ENCODE results near the gene HSFX1.
"Not testable (repeated sequence)": the region's sequence is repeated elsewhere in the genome, so short reads cannot be mapped to it uniquely, and the experiment has no call there.

The HSFX1 gene

GRCh38 chrX:149795531-149795930, 21.7 kb downstream of the HSFX1 start:
- not testable (repeated sequence) for H3K9me3 ChIP-seq (ENCODE audit: severe bottlenecking); H3K4me3 ChIP-seq (ENCODE audit: severe bottlenecking); H3K27ac ChIP-seq (ENCODE audit: poor library complexity, severe bottlenecking); H3K36me3 ChIP-seq (ENCODE audit: low read depth); H3K27me3 ChIP-seq (ENCODE audit: insufficient read depth, poor library complexity, severe bottlenecking); DNase-seq (ENCODE audit: low spot score); H3K4me1 ChIP-seq (ENCODE audit: insufficient read depth, poor library complexity, severe bottlenecking)
- ATAC-seq (ENCODE audit: low read depth): peak; percentile 41; the same call in 2 of the 3 replicates

DNA sequence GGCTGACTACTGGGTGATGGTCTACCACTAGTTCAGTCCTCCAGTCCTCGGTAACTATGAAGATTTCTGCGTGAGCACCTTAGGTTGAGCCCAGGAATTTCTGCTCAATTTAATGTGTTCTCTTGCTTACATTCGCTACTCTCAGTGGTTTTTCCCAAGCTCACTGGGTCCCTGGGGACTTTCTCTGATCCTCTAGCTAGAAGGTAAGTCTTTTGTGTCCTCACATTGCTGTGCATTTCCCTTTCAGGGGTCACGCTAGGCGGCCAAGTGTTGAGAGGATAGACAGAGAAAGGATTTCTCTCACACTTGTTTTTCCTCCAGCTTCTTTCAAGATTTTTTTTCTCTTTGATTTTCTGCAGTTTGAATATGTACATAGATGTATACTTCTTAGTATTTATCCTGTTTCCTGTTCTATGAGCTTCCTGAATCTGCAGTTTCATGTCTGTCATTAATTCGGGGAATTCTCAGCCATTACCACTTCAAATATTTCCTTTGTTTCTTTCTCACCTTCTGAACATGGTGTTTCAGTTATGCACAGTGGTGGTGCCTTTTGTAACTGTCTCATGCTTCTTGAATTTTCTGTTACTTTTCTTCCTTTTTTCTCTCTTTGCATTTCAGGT, 25.3 kb downstream of the HSFX1 start:
- no peak for ATAC-seq (ENCODE audit: low read depth)
- TF ChIP-seq, protein P1, sequence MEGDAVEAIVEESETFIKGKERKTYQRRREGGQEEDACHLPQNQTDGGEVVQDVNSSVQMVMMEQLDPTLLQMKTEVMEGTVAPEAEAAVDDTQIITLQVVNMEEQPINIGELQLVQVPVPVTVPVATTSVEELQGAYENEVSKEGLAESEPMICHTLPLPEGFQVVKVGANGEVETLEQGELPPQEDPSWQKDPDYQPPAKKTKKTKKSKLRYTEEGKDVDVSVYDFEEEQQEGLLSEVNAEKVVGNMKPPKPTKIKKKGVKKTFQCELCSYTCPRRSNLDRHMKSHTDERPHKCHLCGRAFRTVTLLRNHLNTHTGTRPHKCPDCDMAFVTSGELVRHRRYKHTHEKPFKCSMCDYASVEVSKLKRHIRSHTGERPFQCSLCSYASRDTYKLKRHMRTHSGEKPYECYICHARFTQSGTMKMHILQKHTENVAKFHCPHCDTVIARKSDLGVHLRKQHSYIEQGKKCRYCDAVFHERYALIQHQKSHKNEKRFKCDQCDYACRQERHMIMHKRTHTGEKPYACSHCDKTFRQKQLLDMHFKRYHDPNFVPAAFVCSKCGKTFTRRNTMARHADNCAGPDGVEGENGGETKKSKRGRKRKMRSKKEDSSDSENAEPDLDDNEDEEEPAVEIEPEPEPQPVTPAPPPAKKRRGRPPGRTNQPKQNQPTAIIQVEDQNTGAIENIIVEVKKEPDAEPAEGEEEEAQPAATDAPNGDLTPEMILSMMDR (IDR thresholded peaks at IDR 0.05; ENCODE audit: poor library complexity, severe bottlenecking): no peak
- Histone ChIP-seq H3K27me3 (ENCODE audit: insufficient read depth, poor library complexity, severe bottlenecking) (no peaks in the 10 kb centered on the region), H3K27ac (ENCODE audit: poor library complexity, severe bottlenecking) (no peak overlapping the region), H3K9me3 (ENCODE audit: severe bottlenecking) (no peaks in the 10 kb centered on the region), H3K4me1 (ENCODE audit: insufficient read depth, poor library complexity, severe bottlenecking) (no peaks in the 10 kb centered on the region), H3K36me3 (ENCODE audit: low read depth) (no peaks in the 10 kb centered on the region), H3K4me3 (ENCODE audit: severe bottlenecking) (no peak overlapping the region)
- no peak for DNase-seq (ENCODE audit: low spot score)

DNA sequence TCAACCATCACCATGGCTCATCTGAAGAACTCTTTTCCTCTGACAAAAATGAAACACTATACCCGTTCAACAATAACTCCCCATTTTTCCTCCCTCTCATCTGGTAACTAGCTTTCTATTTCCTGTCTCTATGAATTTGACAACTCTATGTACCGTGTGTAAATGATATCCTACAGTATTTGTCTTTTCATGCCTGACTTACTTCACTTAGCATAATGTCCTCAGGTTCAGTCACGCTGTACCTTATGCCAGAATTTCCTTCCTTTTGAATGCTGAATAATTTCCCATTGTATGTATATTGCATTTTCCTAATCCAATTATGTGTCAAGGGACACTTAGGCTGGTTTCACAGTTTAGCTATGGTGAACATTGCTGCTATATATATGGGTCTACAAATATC, 26.1 kb downstream of the HSFX1 start:
- Histone ChIP-seq H3K4me3 (ENCODE audit: severe bottlenecking) (no peak overlapping the region), H3K27ac (ENCODE audit: poor library complexity, severe bottlenecking) (no peak overlapping the region), H3K27me3 (ENCODE audit: insufficient read depth, poor library complexity, severe bottlenecking) (no peaks in the 10 kb centered on the region), H3K4me1 (ENCODE audit: insufficient read depth, poor library complexity, severe bottlenecking) (no peaks in the 10 kb centered on the region), H3K36me3 (ENCODE audit: low read depth) (no peaks in the 10 kb centered on the region), H3K9me3 (ENCODE audit: severe bottlenecking) (no peaks in the 10 kb centered on the region)
- DNase-seq (ENCODE audit: low spot score): no peak
- TF ChIP-seq, protein P1 (IDR thresholded peaks at IDR 0.05; ENCODE audit: poor library complexity, severe bottlenecking): no peak
- ATAC-seq (ENCODE audit: low read depth): no peak

- DNase-seq (ENCODE audit: low spot score) (no peak), ATAC-seq (ENCODE audit: low read depth) (no peak)
- Histone ChIP-seq H3K27ac (ENCODE audit: poor library complexity, severe bottlenecking) (no peak overlapping the region), H3K4me1 (ENCODE audit: insufficient read depth, poor library complexity, severe bottlenecking) (no peaks in the 10 kb centered on the region), H3K27me3 (ENCODE audit: insufficient read depth, poor library complexity, severe bottlenecking) (no peaks in the 10 kb centered on the region), H3K9me3 (ENCODE audit: severe bottlenecking) (no peaks in the 10 kb centered on the region), H3K4me3 (ENCODE audit: severe bottlenecking) (no peak overlapping the region), H3K36me3 (ENCODE audit: low read depth) (no peaks in the 10 kb centered on the region)
- TF ChIP-seq, protein P1 (IDR thresholded peaks at IDR 0.05; ENCODE audit: poor library complexity, severe bottlenecking): no peak
These were observed 29.7 kb downstream of the HSFX1 start for GRCh38 chrX:149803458-149804062.

GRCh38 chrX:149804102-149804501, 30.2 kb downstream of the HSFX1 start:
- no peak for DNase-seq (ENCODE audit: low spot score)
- TF ChIP-seq, protein P1 (IDR thresholded peaks at IDR 0.05; ENCODE audit: poor library complexity, severe bottlenecking): no peak
- Histone ChIP-seq H3K36me3 (ENCODE audit: low read depth) (no peaks in the 10 kb centered on the region), H3K27me3 (ENCODE audit: insufficient read depth, poor library complexity, severe bottlenecking) (no peaks in the 10 kb centered on the region), H3K9me3 (ENCODE audit: severe bottlenecking) (no peaks in the 10 kb centered on the region), H3K4me3 (ENCODE audit: severe bottlenecking) (no peak overlapping the region), H3K27ac (ENCODE audit: poor library complexity, severe bottlenecking) (no peak overlapping the region), H3K4me1 (ENCODE audit: insufficient read depth, poor library complexity, severe bottlenecking) (no peaks in the 10 kb centered on the region)
- no peak for ATAC-seq (ENCODE audit: low read depth)

Data from RWPE2 (cell line).